Liver (tissue), 9 donors: ENCODE results near the gene GJE1. TPM values are rescaled to one million over a fixed set of nuclear protein-coding genes. Genes with fewer than 3 reads are reported as not detected.

ENCODE experiments used
- DNase-seq: peaks from one replicate; pipeline ENCODE4 v3.0.0-alpha.2; 2017; ENCODE audit warnings: low spot score
- H3K27ac ChIP-seq, 2 donors: one replicate each; pipeline ENCODE4 v1.7.0; 2013; ENCODE audit warnings: inconsistent platforms in 2 of 2, low read length in 2 of 2, control low read depth in 1 of 2, low read depth in 1 of 2, mild to moderate bottlenecking in 1 of 2
- H3K27me3 ChIP-seq, 4 donors: one replicate each; pipeline versions ENCODE4 v1.6.1 to v1.7.0; 2013; ENCODE audit warnings: low read length in 3 of 4, inconsistent platforms in 1 of 4, mild to moderate bottlenecking in 1 of 4, moderate library complexity in 1 of 4; ENCODE audit not compliant: control insufficient read depth in 4 of 4, insufficient read depth in 4 of 4
- H3K36me3 ChIP-seq, 4 donors: one replicate each; pipeline versions ENCODE4 v1.6.1 to v1.7.0; 2013; ENCODE audit warnings: low read length in 3 of 4, mild to moderate bottlenecking in 3 of 4, low read depth in 1 of 4, moderate library complexity in 1 of 4; ENCODE audit not compliant: control insufficient read depth in 4 of 4, insufficient read depth in 3 of 4
- H3K4me1 ChIP-seq, 4 donors: one replicate each; pipeline versions ENCODE4 v1.6.1 to v1.7.0; 2013; ENCODE audit warnings: low read length in 3 of 4, mild to moderate bottlenecking in 3 of 4, moderate library complexity in 1 of 4; ENCODE audit not compliant: control insufficient read depth in 4 of 4, insufficient read depth in 4 of 4
- H3K4me3 ChIP-seq, 3 donors: one replicate each; pipeline versions ENCODE4 v1.6.1 to v1.7.0; 2013; ENCODE audit warnings: low read length in 3 of 3, control low read depth in 1 of 3, low read depth in 1 of 3, mild to moderate bottlenecking in 1 of 3
- H3K9ac ChIP-seq, 2 donors: one replicate each; pipeline ENCODE4 v1.7.0; 2013; ENCODE audit warnings: low read length in 2 of 2, mild to moderate bottlenecking in 2 of 2, moderate library complexity in 2 of 2, control low read depth in 1 of 2, low read depth in 1 of 2
- H3K9me3 ChIP-seq, 4 donors: one replicate each; pipeline versions ENCODE4 v1.6.1 to v1.7.0; 2013; ENCODE audit warnings: low read length in 3 of 4; ENCODE audit not compliant: control insufficient read depth in 4 of 4
- FOXA1 ChIP-seq: IDR thresholded peaks from 2 replicates; pipeline ENCODE4 v1.6.1; 2016; ENCODE audit warnings: antibody characterized with exemption
- MAX ChIP-seq: IDR thresholded peaks from 2 replicates; pipeline ENCODE4 v1.6.1; 2016; ENCODE audit warnings: antibody characterized with exemption
- RXRA ChIP-seq, 2 donors: IDR thresholded peaks; 2 replicates each; pipeline ENCODE4 v1.6.1; 2017 to 2018; ENCODE audit warnings: antibody characterized with exemption in 2 of 2, mild to moderate bottlenecking in 1 of 2
- YY1 ChIP-seq: IDR thresholded peaks from 2 replicates; pipeline ENCODE4 v1.6.1; 2016; ENCODE audit warnings: antibody characterized with exemption, mild to moderate bottlenecking
- WGBS: extraction: QIAGEN DNeasy Blood & Tissue Kit; methylation state at CpG from one replicate; pipeline ENCODE4 v1.1.7; 2013; 5-methylcytosine and 5-hydroxymethylcytosine counted together
- polyA plus RNA-seq, 2 donors: library from polyadenylated mRNA; stranded (reverse) in 1 of 2; unstranded in 1 of 2; fragments of 200-250 nt in 1 of 2; fragments of >200 nt in 1 of 2; fragmentation: Nextera tagmentation in 1 of 2; extraction: Ambion mirVana in 1 of 2; gene quantifications; one replicate each; pipeline versions ENCODE4 v1.2.1 to v1.2.3, GENCODE V29; 2013 to 2015
- total RNA-seq, 2 donors: library from RNA; depleted of rRNA; stranded (reverse); fragments of >200 nt; gene quantifications; one replicate each; pipeline ENCODE4 v1.2.3, GENCODE V29; 2014
- donor health status: healthy.
- donor health status: healthy.
- donor health status: healthy.
- donor health status: healthy.
- donor health status: healthy.

GJE1 gene
- total and polyA plus RNA-seq, 4 donors, result not detected

- no peak for TF ChIP-seq FOXA1
- no peak for TF ChIP-seq MAX
- TF ChIP-seq YY1, result no peak
- no peak for TF ChIP-seq RXRA (IDR thresholded peaks at IDR 0.05)
- Histone ChIP-seq H3K4me3 (no peak overlapping the region), H3K9me3 (no peaks in the 10 kb centered on the region), H3K36me3 (peaks cover 0 to 4% (median 0%) of the 10 kb centered on the region in 4 donors), H3K27me3 (no peaks in the 10 kb centered on the region), H3K27ac (no peak overlapping the region), H3K9ac (no peak overlapping the region), H3K4me1 (no peaks in the 10 kb centered on the region)
- WGBS, result 88% methylated on average over 2 of the region's 2 CpGs
- no peak for DNase-seq
Measured at GRCh38 chr6:142184307-142184706, 51.6 kb downstream of the GJE1 start.

Other genes starting within 250 kb of the GJE1 start
- gene NMBR, start 14.2 kb downstream of the GJE1 start, total RNA-seq, result not detected
- gene NMBR, start 14.2 kb downstream of the GJE1 start, polyA plus RNA-seq, result not detected
- gene VTA1, start 14.3 kb downstream of the GJE1 start, total RNA-seq, result 10 to 100 TPM; 26.2 to 33.2 TPM
- 10 to 100 TPM; 17.3 to 30.3 TPM for gene VTA1, start 14.3 kb downstream of the GJE1 start, polyA plus RNA-seq
- 100 to 1,000 TPM in 1 of 2 donors, 10 to 100 TPM in 1; 57.8 to 110 TPM for gene ADGRG6, start 169.1 kb downstream of the GJE1 start, total RNA-seq
- gene ADGRG6, start 169.1 kb downstream of the GJE1 start, polyA plus RNA-seq, result 10 to 100 TPM; 18.7 to 33.6 TPM